Measurements from ENCODE around the gene SERTAD2. TPM values are rescaled to one million over a fixed set of nuclear protein-coding genes. Genes with fewer than 3 reads are reported as not detected.
A peak's percentile ranks its signal among the peaks of the same experiment; 100 is the strongest.

Gene SERTAD2
- total RNA-seq, 1 donor from 2014 or later, result 20.3 TPM

- Mint-ChIP-seq H3K4me1 (ENCODE audit: low read depth) (peaks cover 15% of the 10 kb centered on the region), H3K4me3 (ENCODE audit: unreplicated experiment) (no peak overlapping the region), H3K27me3 (ENCODE audit: low read depth) (no peaks in the 10 kb centered on the region), H3K27ac (ENCODE audit: unreplicated experiment) (no peak overlapping the region), H3K36me3 (ENCODE audit: low read depth) (no peaks in the 10 kb centered on the region), H3K9me3 (ENCODE audit: low read depth) (peaks cover 11% of the 10 kb centered on the region)
- TF ChIP-seq, protein P1, sequence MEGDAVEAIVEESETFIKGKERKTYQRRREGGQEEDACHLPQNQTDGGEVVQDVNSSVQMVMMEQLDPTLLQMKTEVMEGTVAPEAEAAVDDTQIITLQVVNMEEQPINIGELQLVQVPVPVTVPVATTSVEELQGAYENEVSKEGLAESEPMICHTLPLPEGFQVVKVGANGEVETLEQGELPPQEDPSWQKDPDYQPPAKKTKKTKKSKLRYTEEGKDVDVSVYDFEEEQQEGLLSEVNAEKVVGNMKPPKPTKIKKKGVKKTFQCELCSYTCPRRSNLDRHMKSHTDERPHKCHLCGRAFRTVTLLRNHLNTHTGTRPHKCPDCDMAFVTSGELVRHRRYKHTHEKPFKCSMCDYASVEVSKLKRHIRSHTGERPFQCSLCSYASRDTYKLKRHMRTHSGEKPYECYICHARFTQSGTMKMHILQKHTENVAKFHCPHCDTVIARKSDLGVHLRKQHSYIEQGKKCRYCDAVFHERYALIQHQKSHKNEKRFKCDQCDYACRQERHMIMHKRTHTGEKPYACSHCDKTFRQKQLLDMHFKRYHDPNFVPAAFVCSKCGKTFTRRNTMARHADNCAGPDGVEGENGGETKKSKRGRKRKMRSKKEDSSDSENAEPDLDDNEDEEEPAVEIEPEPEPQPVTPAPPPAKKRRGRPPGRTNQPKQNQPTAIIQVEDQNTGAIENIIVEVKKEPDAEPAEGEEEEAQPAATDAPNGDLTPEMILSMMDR (IDR thresholded peaks at IDR 0.05), result no peak
- DNase-seq (ENCODE audit: low spot score), result no peak
These were observed 51.8 kb downstream of the SERTAD2 start for GRCh38 chr2:64601785-64602391.

GRCh38 chr2:64601034-64601754 lies 52.5 kb downstream of the SERTAD2 start:
- Mint-ChIP-seq H3K27ac (ENCODE audit: unreplicated experiment) (no peak overlapping the region), H3K4me1 (ENCODE audit: low read depth) (peaks cover 18% of the 10 kb centered on the region), H3K9me3 (ENCODE audit: low read depth) (peaks cover 11% of the 10 kb centered on the region), H3K4me3 (ENCODE audit: unreplicated experiment) (no peak overlapping the region), H3K36me3 (ENCODE audit: low read depth) (no peaks in the 10 kb centered on the region), H3K27me3 (ENCODE audit: low read depth) (no peaks in the 10 kb centered on the region)
- TF ChIP-seq, protein P1 (IDR thresholded peaks at IDR 0.05), result no peak
- DNase-seq (ENCODE audit: low spot score), result no peak

GRCh38 chr2:64599469-64599868 lies 54.2 kb downstream of the SERTAD2 start:
- Mint-ChIP-seq H3K4me1 (ENCODE audit: low read depth) (peaks cover 21% of the 10 kb centered on the region), H3K27me3 (ENCODE audit: low read depth) (no peaks in the 10 kb centered on the region), H3K27ac (ENCODE audit: unreplicated experiment) (no peak overlapping the region), H3K9me3 (ENCODE audit: low read depth) (peaks cover 7% of the 10 kb centered on the region), H3K4me3 (ENCODE audit: unreplicated experiment) (no peak overlapping the region), H3K36me3 (ENCODE audit: low read depth) (no peaks in the 10 kb centered on the region)
- DNase-seq (ENCODE audit: low spot score), result no peak
- TF ChIP-seq, protein P1 (IDR thresholded peaks at IDR 0.05), result no peak

DNA sequence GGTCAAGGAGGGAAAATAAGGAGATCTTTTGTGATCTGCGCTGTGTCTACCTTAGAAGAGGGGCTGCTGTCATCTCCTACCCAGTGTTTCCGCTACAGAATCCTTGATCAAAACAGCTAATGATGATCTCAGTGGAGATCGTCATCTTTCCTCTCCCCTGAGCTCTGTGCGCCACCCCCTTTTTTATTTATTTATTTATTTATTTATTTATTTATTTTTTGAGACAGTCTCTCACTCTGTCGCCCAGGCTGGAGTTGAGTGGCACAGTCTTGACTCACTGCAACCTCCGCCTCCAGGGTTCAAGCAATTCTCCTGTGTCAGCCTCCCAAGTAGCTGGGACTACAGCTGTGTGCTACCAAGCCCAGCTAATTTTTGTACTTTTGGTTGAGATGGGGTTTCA lies 55.5 kb downstream of the SERTAD2 start:
- Mint-ChIP-seq H3K4me1 (ENCODE audit: low read depth) (peaks cover 29% of the 10 kb centered on the region), H3K27ac (ENCODE audit: unreplicated experiment) (no peak overlapping the region), H3K4me3 (ENCODE audit: unreplicated experiment) (no peak overlapping the region), H3K27me3 (ENCODE audit: low read depth) (no peaks in the 10 kb centered on the region), H3K9me3 (ENCODE audit: low read depth) (no peaks in the 10 kb centered on the region), H3K36me3 (ENCODE audit: low read depth) (no peaks in the 10 kb centered on the region)
- TF ChIP-seq, protein P1 (IDR thresholded peaks at IDR 0.05), result no peak
- no peak for DNase-seq (ENCODE audit: low spot score)

DNA sequence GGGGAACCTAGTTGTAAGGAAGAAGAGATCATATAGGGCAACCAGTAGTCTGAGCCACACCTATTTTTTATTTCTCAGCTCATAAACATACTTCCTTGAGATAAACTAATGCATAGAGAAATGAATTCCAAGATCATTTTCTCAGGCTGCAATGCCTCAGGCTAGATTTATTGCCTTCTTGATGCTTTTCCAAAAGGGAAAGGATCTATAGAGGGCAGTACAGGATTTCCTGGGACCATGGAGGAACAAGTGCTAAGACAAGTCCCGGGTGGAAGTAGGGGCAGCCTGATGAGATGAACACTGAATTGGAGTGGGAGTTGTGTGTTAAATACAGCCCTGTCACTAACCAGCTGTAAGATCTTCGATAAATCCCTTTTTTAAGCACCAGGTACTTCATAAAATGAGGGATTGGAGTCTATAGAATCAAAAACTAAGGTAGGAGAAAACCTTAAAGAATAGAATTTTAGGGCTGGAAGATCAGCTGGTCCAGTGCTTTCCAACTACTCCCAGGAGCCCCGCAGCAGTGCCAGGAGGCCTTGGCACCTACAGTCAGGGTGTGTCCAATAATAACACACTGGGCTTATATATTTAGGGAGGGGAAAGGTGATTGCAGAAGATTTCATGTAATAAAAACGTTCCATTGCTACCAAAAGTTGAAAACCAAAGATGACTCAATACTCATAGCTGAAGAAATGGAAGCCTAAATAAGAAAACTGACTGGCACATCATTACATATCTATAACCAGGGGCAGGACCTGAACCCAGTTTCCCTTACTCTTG lies 58.1 kb downstream of the SERTAD2 start:
- TF ChIP-seq, protein P1 (IDR thresholded peaks at IDR 0.05), result peak; percentile 70
- DNase-seq (ENCODE audit: low spot score), result no peak
- H3K27me3 Mint-ChIP-seq (ENCODE audit: low read depth), result no peaks in the 10 kb centered on the region
- no peak overlapping the region for H3K27ac Mint-ChIP-seq (ENCODE audit: unreplicated experiment)
- H3K4me1 Mint-ChIP-seq (ENCODE audit: low read depth), result peaks cover 36% of the 10 kb centered on the region
- H3K9me3 Mint-ChIP-seq (ENCODE audit: low read depth), result no peaks in the 10 kb centered on the region
- H3K4me3 Mint-ChIP-seq (ENCODE audit: unreplicated experiment), result no peak overlapping the region
- H3K36me3 Mint-ChIP-seq (ENCODE audit: low read depth), result peaks cover 6% of the 10 kb centered on the region
